Retina (tissue), 1 donor: ENCODE results near the gene MBD1.
"Not testable (repeated sequence)": the region's sequence is repeated elsewhere in the genome, so short reads cannot be mapped to it uniquely, and the experiment has no call there.

Experiments
- DNase-seq: peaks from one replicate; pipeline ENCODE4 v3.0.0-alpha.2; 2016

The MBD1 gene

GRCh38 chr18:50293039-50293438 is 11.7 kb upstream of the MBD1 start:
- no peak for DNase-seq

GRCh38 chr18:50289108-50289443 is 7.8 kb upstream of the MBD1 start:
- DNase-seq, result no peak

- not testable (repeated sequence) for DNase-seq
These were observed 7.2 kb upstream of the MBD1 start for GRCh38 chr18:50288348-50289107.

DNA sequence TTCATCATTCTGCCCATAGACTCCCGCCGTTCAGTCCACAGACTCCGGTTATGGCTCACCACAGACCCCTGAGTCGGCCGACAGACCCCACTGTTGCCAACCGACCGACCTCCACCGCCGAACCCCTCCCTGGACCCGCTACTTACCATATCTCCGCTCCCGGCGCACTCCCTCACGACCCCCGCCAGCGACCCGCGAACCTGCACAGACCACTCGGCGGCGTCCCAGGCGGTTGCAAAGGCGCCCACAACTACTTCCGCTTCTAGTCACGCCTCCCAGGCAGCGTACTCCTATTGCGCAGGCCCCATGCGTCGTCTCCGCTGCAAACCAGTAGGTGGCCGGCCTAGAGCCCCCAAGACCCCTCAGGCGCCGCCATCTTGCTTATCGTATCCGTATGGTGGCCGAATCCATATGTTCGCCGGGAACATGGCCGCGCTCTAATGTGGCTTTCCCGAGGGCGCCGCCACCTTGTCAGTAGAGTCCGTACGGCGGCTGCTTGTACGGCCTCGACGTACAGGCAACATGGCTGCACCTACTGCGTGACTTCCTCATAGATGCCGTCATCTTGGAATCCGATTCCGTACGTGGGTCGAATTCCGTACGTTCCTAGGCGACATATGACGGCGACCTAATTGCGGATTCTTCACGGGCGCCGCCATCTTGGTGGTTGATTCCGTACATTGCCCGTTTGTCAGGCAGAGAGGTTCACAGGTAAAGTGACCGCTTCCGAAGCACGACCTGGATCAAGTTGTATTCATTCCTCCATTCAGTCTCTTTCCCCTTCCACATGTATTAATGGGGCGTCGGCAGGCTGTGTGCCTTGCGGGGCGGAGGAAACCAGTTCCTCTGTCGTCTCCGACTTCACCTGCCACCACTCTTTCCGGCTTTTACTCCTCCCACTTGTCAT is 6.4 kb upstream of the MBD1 start, which contains the start of gene CXXC1:
Gene CXXC1 (minus strand): TSS at position 252 of the 907 bp plus-strand sequence. CDS start 103 bp downstream, at position 149.
- DNase-seq, result peak; percentile 97

DNA sequence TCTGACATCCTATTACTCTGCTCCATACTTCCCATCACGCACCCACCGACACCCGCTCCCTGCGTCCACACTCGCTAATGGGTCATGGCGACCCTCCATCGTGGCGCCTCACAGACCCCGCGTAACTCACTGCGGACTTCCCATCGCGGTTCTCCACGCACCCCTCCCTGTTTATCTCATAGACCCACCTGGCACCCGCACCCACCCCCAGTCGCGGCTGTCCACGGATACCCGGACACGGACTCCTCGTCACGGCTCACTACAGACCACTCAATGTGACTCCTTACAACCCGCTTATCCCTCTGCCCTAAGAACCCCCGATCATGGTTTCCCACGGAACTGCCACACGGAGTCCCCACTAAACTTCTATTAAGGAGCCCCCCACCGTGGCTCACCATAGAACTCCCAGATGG is 5.7 kb upstream of the MBD1 start:
- no peak for DNase-seq

DNA sequence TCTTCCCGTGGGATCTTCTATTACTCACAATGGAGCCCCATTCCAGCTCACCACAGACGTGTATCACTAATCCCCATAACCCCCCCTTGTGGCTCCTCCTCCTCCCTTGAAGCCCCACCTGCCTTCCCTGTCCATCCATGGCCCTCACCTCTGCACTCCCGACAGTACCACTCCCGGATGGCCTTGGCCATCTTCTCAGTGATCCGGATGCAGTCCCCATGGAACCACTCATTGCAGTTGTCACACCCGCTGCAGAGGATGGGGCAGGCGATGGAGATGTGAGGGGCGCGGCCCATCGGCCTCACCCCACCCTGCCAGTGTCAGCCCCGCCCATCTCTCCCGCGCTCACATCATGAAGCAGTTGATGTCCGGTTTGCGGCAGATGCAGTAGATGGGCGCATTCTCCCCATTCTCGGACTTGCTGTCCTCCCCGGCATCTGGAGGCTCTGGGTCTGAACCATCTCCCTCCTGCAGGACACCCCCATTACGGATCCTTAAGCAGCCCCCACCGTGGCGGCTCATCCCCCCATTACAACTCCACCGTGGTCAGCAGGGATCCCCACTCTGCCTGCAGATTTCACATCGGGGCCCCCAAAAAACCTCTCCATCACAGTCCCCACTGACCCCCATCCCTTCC is 5.2 kb upstream of the MBD1 start:
- no peak for DNase-seq

DNA sequence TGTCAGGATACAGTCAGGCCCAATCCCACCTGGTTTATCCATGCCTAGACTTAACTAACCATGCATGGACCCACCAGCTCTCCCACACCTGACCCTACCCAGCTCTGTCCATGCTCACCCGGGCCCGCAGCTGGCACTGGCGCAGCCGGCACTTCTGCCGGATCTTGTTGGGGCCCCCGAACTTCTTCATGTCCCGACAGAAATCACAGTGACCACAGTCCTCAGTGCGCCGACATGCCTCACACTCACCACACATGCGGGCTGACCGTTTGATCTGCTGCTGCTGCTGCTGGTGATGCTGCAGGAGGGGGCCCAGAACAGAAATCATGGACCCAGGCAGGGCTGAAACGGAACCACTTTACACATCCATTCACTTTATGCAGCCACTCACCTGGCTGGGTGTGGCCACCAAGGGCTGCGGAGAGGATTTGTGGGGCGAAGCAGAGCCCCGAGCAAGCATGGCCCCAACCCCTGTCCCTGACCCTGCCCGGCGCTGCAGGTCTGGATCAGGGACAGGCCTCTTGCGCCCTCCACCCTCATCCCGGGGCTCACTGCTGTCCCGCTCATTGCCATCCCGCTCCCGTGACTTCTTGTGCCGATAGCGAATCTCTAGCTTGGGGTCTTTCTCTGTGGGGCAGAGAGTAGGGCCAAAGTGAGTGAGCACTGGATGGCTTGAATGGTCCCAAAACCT is 4.5 kb upstream of the MBD1 start:
- DNase-seq, result no peak

DNA sequence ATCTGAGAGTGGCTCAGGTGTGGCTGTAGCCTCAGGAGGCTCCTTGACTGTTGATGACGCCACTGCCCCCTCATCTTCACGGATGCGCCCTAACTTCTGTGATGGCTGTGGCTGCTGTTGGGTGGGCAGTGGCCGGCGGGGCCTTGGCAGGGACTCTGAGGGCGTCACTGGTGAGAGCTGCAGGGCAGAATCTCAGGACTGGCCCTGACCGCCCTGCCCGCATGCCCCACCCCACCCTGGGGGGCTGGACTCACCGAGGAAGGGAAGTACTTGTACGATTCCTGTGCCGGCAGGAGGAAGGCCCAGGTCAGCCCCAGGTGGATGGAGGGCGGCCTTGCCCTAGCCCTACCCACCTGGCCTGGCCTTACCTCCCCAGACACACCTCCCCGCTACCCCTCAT is 3.7 kb upstream of the MBD1 start:
- no peak for DNase-seq

GRCh38 chr18:50284255-50284885 is 3.0 kb upstream of the MBD1 start:
- no peak for DNase-seq

DNA sequence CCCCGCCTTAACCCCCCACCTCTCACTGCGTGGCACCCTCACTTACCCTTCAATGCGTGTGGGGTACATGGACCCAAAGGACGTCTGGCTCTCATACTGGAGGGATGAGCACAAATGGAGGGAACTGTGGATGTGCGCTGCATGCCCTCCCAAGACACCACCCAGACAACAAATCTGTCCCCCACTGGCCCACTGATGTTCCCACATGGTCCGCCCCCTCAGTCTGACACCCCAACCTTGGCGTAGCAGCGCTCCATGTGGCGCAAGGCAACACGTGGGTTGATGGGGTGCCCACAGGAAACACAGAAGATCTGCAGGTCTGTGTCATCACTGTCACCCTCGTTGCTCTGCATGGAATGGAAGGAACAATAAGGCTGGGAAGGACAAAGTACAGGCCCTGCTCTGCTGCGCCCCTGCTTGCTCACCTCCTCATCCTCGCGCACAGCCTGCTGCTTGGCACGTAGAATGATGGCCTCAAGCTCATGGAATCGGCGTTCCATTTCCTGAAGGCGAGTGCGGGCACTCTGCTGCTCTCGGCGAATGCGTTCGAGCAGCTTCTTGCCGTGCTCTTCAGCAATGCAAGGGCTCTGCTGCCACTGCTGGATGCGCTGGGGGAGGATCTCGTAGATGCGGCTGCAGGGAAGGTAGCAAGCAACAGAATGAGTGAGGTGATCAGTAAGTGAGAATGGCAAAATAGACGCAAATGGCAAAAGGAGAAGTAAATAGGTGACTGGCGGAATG is 2.3 kb upstream of the MBD1 start:
- no peak for DNase-seq

- DNase-seq, result no peak
These were observed 1.4 kb upstream of the MBD1 start for GRCh38 chr18:50282521-50283335.

GRCh38 chr18:50281972-50282520 is 723 bp upstream of the MBD1 start:
- DNase-seq, result no peak

DNA sequence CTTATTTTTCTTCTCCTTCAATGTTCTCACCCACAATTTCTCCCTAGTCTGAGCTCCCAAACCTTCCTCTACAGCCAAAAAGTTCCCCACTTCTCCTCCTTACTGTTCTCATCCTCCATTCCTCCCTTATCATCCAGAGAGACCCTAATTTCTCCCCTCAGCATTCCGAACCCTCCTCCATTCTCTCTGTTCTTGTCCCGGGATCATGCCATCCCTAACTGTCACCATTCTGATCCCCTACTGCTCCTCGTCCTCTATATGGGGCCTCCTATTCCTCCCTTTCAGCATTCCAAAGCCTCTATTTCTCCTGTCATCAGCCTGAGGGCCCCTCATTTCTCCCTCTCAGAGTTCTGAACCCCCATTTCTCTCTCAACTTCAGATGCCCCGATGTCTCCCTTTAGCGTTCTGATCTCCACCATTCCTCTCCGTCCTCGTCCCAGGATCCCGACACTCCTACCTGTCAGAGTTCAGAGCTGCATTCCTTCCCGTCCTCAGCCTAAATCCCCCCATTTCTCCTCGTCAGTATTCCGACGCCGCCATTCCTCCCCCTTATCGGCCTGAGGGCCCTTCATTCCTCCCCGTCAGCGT is 522 bp downstream of the MBD1 start:
- DNase-seq, result no peak

GRCh38 chr18:50279752-50280151 is 1.6 kb downstream of the MBD1 start:
- DNase-seq, result no peak

DNA sequence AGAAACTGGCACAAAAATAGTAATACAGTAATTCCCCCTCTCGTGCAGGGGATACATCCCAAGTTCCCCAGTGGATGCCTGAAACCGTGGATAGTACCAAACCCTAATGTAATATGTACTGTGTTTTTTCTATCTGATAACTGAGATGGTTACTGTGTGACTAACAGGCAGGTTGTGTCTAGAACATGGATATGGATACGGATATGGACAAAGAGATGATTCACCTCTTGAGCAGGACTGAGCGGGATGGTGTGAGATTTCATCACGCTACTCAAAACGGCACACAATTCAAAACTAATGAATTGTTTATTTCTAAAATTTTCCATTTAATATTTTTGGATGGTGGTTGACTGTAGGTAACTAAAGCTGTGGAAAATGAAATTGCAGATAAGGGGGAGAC is 3.4 kb downstream of the MBD1 start:
- DNase-seq, result no peak

DNA sequence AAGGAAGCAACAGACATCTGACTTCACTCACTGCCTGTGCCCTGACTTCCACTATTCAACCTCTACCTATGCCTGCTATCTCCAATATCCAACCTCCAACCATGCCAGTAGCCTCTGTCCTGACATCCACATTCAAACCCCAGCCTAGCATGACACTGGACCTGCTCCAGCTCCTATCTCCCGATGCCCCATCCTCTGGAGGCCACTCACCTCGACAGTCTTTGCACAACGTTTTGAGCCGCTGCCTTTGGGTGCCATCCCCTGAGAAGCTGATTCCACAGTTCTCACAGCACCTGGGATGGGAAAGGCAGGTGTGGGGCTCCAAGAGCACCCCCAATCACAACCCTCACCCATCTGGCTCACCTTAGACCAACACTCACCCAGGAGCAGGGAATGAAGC is 4.9 kb downstream of the MBD1 start:
- no peak for DNase-seq

GRCh38 chr18:50275503-50276036 is 5.8 kb downstream of the MBD1 start:
- DNase-seq, result no peak

DNA sequence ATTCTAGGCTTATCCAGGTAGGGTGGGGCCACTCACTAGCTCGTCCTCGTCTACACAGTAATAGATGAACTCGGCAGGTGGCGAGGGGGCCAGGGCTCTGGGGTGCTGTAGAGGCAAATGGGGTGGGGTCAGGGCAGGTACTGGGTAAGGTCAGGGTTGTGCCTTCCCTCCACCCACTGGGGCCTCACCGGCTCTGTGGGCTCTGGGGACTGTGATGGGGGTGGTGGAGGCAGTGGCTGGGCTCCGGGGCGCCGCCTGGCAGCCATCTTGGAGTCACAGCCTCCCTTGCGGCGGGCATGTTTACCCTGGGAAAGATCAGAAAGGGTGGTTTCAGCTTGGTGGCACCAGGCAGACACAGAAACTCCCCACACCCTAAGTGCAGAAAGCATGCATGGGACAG is 6.4 kb downstream of the MBD1 start:
- no peak for DNase-seq

- DNase-seq, result no peak
These were observed 7.3 kb downstream of the MBD1 start for GRCh38 chr18:50274044-50274442.
